Measurements from ENCODE around the gene UNC13B.

DNA sequence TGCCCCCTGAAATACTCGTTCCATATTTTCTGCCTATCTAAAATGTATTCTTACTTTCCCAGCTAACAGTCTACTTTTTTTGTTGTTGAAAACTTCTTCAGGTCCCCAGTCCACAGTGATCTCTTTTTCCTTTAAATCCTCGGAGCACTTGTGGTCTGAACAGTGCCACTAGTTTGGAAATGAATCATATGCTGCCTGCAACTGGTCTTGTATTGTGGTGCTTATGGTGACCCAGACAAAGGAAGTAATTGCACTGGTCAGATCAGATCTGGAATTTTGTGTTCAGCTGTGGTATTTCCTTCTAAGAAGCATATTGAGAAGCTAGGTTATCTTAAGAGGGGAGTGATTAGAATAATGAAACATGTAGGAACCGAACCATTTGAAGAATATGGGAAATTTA, 2.9 kb downstream of the UNC13B start:
- no peak for TF ChIP-seq EP300 (IDR thresholded peaks at IDR 0.05)
- TF ChIP-seq POLR2AphosphoS5 (IDR thresholded peaks at IDR 0.05) = no peak
- TF ChIP-seq, protein P1, sequence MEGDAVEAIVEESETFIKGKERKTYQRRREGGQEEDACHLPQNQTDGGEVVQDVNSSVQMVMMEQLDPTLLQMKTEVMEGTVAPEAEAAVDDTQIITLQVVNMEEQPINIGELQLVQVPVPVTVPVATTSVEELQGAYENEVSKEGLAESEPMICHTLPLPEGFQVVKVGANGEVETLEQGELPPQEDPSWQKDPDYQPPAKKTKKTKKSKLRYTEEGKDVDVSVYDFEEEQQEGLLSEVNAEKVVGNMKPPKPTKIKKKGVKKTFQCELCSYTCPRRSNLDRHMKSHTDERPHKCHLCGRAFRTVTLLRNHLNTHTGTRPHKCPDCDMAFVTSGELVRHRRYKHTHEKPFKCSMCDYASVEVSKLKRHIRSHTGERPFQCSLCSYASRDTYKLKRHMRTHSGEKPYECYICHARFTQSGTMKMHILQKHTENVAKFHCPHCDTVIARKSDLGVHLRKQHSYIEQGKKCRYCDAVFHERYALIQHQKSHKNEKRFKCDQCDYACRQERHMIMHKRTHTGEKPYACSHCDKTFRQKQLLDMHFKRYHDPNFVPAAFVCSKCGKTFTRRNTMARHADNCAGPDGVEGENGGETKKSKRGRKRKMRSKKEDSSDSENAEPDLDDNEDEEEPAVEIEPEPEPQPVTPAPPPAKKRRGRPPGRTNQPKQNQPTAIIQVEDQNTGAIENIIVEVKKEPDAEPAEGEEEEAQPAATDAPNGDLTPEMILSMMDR (IDR thresholded peaks at IDR 0.05) = no peak
- no peak for TF ChIP-seq POLR2A (IDR thresholded peaks at IDR 0.05)

All from sigmoid colon (tissue), 4 donors.